Stomach (tissue), 4 donors: ENCODE data around the gene METRN.

Experiments used
- EP300 ChIP-seq: sonication (generic); formaldehyde crosslinking; IDR thresholded peaks from one replicate; pipeline ENCODE4 v1.6.1; 2017; ENCODE audit warnings: antibody characterized with exemption
- POLR2AphosphoS5 ChIP-seq, 3 donors: sonication (generic); formaldehyde crosslinking; IDR thresholded peaks; one replicate each; pipeline ENCODE4 v1.6.1; 2016; ENCODE audit warnings: antibody characterized with exemption in 3 of 3
- TF ChIP-seq, protein P1 (sequence below), 7 experiments: fragments of 450-650 bp in 4 of 7; fragments of 200-600 bp in 3 of 7; sonication (generic) in 3 of 7; IDR thresholded peaks; one replicate each; pipeline ENCODE4 v1.5.1; 2016 to 2019; ENCODE audit warnings: antibody characterized with exemption in 7 of 7, control low read depth in 2 of 7, mild to moderate bottlenecking in 1 of 7

DNA sequence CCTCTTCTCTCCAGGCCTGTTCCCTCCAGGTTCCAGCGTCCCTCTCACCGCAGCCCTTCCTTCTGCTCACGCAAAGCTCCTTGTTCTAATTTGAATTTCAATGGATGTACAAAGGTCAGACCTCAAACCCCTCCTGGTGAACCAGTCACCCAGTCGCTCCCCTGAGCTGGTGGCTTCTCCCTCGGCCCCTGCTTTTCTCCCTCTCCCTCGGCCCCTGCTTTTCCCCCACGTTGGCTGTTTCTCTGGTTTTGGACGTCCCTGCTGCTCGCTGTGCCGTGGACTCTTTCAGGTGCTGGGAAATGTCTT is 37.0 kb downstream of the METRN start:
- TF ChIP-seq POLR2AphosphoS5 (IDR thresholded peaks at IDR 0.05) (no peak), EP300 (no peak)
- TF ChIP-seq, protein P1, sequence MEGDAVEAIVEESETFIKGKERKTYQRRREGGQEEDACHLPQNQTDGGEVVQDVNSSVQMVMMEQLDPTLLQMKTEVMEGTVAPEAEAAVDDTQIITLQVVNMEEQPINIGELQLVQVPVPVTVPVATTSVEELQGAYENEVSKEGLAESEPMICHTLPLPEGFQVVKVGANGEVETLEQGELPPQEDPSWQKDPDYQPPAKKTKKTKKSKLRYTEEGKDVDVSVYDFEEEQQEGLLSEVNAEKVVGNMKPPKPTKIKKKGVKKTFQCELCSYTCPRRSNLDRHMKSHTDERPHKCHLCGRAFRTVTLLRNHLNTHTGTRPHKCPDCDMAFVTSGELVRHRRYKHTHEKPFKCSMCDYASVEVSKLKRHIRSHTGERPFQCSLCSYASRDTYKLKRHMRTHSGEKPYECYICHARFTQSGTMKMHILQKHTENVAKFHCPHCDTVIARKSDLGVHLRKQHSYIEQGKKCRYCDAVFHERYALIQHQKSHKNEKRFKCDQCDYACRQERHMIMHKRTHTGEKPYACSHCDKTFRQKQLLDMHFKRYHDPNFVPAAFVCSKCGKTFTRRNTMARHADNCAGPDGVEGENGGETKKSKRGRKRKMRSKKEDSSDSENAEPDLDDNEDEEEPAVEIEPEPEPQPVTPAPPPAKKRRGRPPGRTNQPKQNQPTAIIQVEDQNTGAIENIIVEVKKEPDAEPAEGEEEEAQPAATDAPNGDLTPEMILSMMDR (IDR thresholded peaks at IDR 0.05): no peak
